Stimulated activated CD4-positive, alpha-beta T cell treated with anti-CD3 and anti-CD28 coated beads, Interleukin-1b, Interleukin-23, amount 100 ng/mL, for 1 hour (primary cell): ENCODE data around the gene SLC45A3.
"Not testable (repeated sequence)": the region's sequence is repeated elsewhere in the genome, so short reads cannot be mapped to it uniquely, and the experiment has no call there.

Experiments
- DNase-seq, 2 donors: peaks; one replicate each; pipeline ENCODE4 v3.0.0-alpha.2; 2020; ENCODE audit warnings: low read depth in 2 of 2

SLC45A3 gene

DNA sequence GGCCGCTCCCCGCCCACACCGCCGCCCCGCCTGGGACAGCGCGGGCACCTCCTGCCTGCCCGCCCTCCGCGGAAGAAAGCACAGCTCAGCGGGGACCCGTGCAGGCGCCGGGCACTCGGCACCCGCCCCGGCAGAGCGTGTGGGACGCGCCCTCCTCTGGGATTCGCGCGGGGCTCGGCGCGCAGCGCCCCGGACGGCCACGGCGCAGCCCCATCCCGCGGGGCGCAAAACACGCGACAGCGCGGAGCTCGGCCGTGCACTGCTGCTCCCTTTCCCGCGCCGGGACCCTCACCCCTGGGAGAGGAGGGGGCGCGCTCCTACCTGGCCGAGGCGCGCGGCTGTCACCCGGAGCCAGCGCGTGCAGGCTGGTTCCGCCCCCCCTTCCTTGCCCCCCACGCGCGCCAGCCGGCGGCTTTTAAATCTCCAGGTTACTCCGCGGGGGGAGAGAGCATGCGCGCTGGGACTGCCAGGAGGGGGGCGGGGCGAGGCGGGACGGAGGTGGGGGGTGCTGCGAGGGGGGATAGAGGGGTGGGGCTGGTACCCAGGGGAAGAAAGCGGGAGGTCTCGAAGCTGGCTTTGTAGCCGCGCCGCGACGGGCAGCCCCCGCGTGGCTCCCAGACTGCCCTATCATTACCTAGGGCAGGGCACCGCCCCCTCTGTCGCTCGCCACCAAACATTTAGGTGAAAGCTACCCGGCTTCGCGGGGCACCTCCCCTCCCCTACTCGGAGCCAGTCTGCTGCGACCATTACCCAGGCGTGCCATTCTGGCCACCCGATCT is at the start of gene SLC45A3:
Gene SLC45A3, minus strand, starts transcription at position 437 of the 779 bp plus-strand sequence. CDS start 15,853 bp downstream, outside the sequence.
- peak in 1 of 2 donors; percentile 24 for DNase-seq

- DNase-seq: no peak
These were observed 46.4 kb upstream of the SLC45A3 start for GRCh38 chr1:205726619-205727125.

GRCh38 chr1:205725514-205725913 is 45.2 kb upstream of the SLC45A3 start:
- DNase-seq: no peak

GRCh38 chr1:205720740-205721139 is 40.4 kb upstream of the SLC45A3 start:
- not testable (repeated sequence) for DNase-seq

DNA sequence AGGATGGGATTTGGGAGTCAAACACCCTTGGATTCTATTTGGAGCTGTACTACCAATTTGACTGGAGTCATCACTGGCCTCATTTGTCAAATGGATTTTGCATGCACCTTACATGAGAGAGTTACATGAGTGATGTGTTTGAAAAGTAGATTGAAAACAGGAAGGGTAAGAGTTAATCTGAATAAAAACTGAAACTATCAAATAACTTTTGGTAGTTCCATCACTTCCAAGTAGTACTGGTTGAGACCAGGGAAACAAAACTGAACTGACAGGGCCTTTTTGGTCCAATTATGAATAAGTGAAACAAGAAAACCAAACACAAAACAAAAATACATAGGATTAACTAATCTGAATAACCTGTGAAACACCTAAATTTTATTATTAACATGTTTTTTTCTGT is 39.5 kb upstream of the SLC45A3 start:
- DNase-seq: no peak

GRCh38 chr1:205719015-205719414 is 38.7 kb upstream of the SLC45A3 start:
- no peak for DNase-seq

DNA sequence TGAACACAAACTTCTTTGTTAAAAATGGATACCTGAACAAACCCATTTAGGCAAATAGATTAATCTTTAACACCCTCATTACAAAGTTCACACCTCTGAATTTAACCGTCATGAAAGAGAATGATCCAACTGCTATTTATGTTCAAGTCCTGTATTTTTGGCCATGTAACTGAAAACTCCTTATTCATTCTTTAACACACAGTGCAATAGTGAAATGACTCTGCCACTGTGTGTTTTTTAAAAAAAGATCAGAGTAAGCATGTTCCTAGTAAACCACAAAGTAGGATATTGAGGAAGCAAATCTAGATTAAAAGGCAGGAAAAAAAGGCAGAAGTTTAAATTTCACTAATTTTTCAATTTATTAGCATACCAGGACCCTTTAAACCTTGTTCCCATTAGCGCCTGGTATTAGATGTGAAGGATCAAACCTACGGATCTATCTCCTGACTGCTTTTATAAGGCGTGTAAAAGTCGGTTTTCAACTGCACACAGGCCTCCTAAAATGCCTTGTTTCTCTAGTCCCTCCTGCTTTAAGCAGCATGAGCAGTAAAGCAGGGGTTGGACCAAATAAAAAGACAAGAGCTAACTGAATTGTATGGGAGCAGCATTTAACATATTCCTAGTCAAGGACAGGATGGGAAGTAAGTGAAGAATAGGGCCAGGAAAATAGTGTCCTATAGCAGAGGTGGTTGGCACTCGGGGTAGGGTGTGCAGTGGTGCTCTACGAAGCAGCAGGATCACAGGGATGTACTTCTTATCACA is 36.2 kb upstream of the SLC45A3 start:
- no peak for DNase-seq

DNA sequence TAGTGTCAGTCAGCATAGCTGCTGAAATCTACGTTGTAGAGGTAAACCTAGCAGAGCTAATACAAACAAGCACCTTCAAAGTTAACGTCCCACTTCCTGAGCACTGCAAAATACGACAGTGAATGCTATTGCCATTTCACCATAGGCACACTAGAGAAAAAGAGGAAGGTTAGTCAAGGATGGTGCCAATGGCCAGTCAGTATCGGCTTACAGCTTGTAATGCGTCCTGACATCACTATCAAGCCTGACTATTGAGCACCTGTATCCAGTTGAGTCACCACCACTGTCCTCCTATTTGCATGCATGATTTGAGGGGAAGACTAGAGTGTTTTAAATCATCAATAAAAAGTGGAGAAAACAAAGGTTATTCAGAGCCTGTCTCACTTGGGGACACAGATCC is 35.3 kb upstream of the SLC45A3 start:
- DNase-seq: no peak

GRCh38 chr1:205714906-205715246 is 34.6 kb upstream of the SLC45A3 start:
- DNase-seq: no peak

DNA sequence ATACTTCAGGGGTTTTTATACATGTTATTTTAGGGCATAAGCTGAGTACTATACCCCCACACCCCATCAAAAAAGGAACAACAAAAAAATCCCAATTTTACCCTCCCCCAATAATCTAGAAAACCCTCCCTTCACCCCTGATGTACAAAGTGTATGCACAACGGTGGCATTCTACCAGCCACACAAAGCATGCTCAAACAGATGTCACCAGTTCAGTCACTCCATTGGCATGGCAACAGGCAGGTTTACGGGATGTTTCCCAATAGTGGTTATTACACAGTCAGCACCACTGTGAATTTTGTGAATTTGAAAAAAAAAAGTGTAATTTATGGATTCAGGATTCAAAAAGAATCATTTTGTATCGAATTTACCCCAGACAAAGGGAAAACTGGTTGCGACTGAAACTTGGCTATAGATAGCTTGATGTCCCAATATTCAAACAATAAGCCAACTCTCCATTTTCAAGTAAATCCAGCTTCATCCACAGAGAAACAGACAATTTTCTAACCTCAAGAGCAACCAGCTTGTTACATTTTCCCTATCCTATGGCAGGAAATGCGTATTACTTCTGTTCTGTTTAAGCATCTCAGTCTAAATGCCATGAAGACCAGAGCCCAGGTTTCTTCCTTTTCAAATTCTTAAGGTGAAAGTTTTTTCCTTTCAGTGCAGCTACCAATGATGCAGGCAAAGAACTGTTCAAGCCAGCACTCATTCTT is 34.0 kb upstream of the SLC45A3 start:
- DNase-seq: no peak

GRCh38 chr1:205711105-205712048 is 31.1 kb upstream of the SLC45A3 start:
- DNase-seq: peak; percentile 17 to 32

GRCh38 chr1:205710201-205711062 is 30.1 kb upstream of the SLC45A3 start:
- no peak for DNase-seq

GRCh38 chr1:205709640-205710039 is 29.3 kb upstream of the SLC45A3 start:
- no peak for DNase-seq

GRCh38 chr1:205709059-205709398 is 28.7 kb upstream of the SLC45A3 start:
- no peak for DNase-seq

- DNase-seq: no peak
These were observed 26.5 kb upstream of the SLC45A3 start for GRCh38 chr1:205706601-205707502.

GRCh38 chr1:205704903-205705302 is 24.6 kb upstream of the SLC45A3 start:
- no peak for DNase-seq

DNA sequence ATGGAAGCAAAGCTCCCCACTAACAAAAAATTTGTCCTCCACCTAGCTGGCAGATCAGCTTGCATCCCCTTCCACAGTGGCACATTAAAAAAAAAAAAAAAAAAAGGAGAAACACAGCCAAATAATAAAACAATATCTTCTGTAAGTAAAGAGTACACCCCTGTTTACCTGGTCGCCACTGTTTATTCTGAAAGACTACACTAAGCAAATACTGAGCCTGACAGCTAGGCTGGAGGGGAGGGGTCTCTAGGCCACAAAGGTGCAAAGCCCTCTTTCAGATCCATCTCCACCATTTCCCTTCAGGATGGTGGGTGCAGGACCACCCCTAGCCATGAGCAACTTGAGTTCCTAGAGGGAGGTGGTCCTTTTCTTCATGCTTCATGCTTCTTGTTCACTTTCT is 22.8 kb upstream of the SLC45A3 start:
- no peak for DNase-seq

DNA sequence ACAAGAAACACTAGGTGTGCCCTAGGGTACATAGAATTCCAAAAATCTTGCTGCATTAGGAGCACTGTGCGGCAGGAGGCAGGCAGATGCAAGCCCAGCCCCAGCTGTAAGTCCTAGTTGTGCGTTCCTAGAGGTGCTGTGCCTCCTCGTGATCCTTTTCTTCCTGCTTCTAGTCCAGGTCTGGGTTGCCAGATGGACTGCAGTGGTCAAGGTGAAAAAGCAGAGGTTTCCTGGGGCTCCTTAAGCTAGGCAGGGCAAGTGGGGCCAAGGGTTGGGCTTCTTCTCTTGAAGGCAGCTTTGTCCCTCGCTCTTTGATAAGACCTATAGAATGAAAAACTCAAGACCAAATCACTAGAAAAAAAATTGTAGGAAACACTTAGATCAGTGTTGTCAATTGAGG is 21.6 kb upstream of the SLC45A3 start:
- DNase-seq: no peak

- no peak for DNase-seq
These were observed 21.1 kb upstream of the SLC45A3 start for GRCh38 chr1:205701420-205701819.
